Kidney (tissue), 14 donors: ENCODE results near the gene SH3BP4. TPM values are rescaled to one million over a fixed set of nuclear protein-coding genes. Genes with fewer than 3 reads are reported as not detected.

Source experiments
- DNase-seq, 5 donors: peaks; one replicate each; pipeline ENCODE4 v3.0.0-alpha.2; 2013 to 2020
- FAIRE-seq: peaks from 2 replicates; lab custom pipeline; 2012; peaks lifted over from hg19 to GRCh38; lab: Jason Lieb, UNC
- H3K27ac ChIP-seq, 2 donors: one replicate each; pipeline ENCODE4 v1.7.0; 2013; ENCODE audit warnings: low read depth in 2 of 2, low read length in 2 of 2, inconsistent platforms in 1 of 2
- H3K27me3 ChIP-seq: one replicate; pipeline ENCODE4 v1.7.1; 2013; ENCODE audit warnings: low read length, inconsistent platforms; ENCODE audit not compliant: control insufficient read depth, insufficient read depth
- H3K36me3 ChIP-seq, 3 donors: one replicate each; pipeline versions ENCODE4 v1.7.0 to v1.7.1; 2013; ENCODE audit warnings: low read length in 3 of 3, control low read depth in 1 of 3, inconsistent platforms in 1 of 3; ENCODE audit not compliant: insufficient read depth in 3 of 3, control insufficient read depth in 2 of 3
- H3K4me1 ChIP-seq, 3 donors: one replicate each; pipeline versions ENCODE4 v1.7.0 to v1.7.1; 2013; ENCODE audit warnings: low read length in 3 of 3, inconsistent platforms in 1 of 3, low read depth in 1 of 3; ENCODE audit not compliant: control insufficient read depth in 2 of 3, insufficient read depth in 2 of 3
- H3K4me3 ChIP-seq, 3 donors: one replicate each; pipeline versions ENCODE4 v1.7.0 to v1.8.1; 2013; ENCODE audit warnings: low read length in 3 of 3, control low read depth in 1 of 3, inconsistent platforms in 1 of 3
- H3K9ac ChIP-seq, 3 donors: one replicate each; pipeline versions ENCODE4 v1.7.0 to v1.7.1; 2013; ENCODE audit warnings: low read length in 3 of 3, control low read depth in 1 of 3, inconsistent platforms in 1 of 3
- H3K9me3 ChIP-seq, 3 donors: one replicate each; pipeline versions ENCODE4 v1.7.0 to v1.7.1; 2013; ENCODE audit warnings: low read length in 3 of 3, control low read depth in 1 of 3, inconsistent platforms in 1 of 3; ENCODE audit not compliant: control insufficient read depth in 2 of 3, insufficient read depth in 1 of 3
- CTCF ChIP-seq: IDR thresholded peaks from 3 replicates; pipeline ENCODE4 v1.5.1; 2012; ENCODE audit warnings: mild to moderate bottlenecking, moderate library complexity, borderline replicate concordance; ENCODE audit not compliant: insufficient read depth; ENCODE audit errors: extremely low read depth
- intact Hi-C: fragments of 100-400 bp; cut with DNase I; formaldehyde crosslinking; loops from one replicate; pipeline ENCODE4 v1.11.1; 2022
- polyA plus RNA-seq: library from polyadenylated mRNA; stranded (reverse); fragments of 350-450 nt; fragmentation: Illumina TruSeq; extraction: RNeasy Lipid Tissue Mini Kit (QIAGEN cat#74804); gene quantifications from one replicate; pipeline ENCODE4 v1.2.3, GENCODE V29; 2014; ENCODE audit warnings: low read depth, low replicate concordance; ENCODE audit not compliant: insufficient read depth
- total RNA-seq: library from RNA; stranded (reverse); fragmentation: NEBNext Ultra II Directional; extraction: Animal tissue kit (Norgen Biotek cat#: 25700); gene quantifications from one replicate; pipeline ENCODE4 v1.2.1, GENCODE V29; 2021
- donor health status: control.
- donor health status: control.
- donor health status: control.
- donor health status: control.
- donor health status: control.
- donor health status: DM: yes; HTN: yes; CAD: no.
- donor health status: Normal renal cell carcinoma (clear cell type).

SH3BP4 gene
- total and polyA plus RNA-seq, 2 donors from 2014 or later, result 20.0 to 52.9 TPM

GRCh38 chr2:234991290-234991689 is 39.5 kb downstream of the SH3BP4 start:
- no peak overlapping the region for H3K9ac ChIP-seq
- no peaks in the 10 kb centered on the region for H3K36me3 ChIP-seq
- no peak overlapping the region for H3K4me3 ChIP-seq
- no peak overlapping the region for H3K27ac ChIP-seq
- FAIRE-seq (no peak), DNase-seq (no peak)
- peaks cover 0 to 13% (median 13%) of the 10 kb centered on the region in 3 donors for H3K4me1 ChIP-seq
- H3K27me3 ChIP-seq, result no peaks in the 10 kb centered on the region
- H3K9me3 ChIP-seq, result no peaks in the 10 kb centered on the region
- intact Hi-C loops, result no loop called here
- TF ChIP-seq CTCF, result no peak

- no peak overlapping the region for H3K27ac ChIP-seq
- H3K36me3 ChIP-seq, result no peaks in the 10 kb centered on the region
- H3K4me1 ChIP-seq, result peaks cover 0 to 18% (median 14%) of the 10 kb centered on the region in 3 donors
- no peaks in the 10 kb centered on the region for H3K27me3 ChIP-seq
- DNase-seq (peak in 1 of 5 donors; percentile 56), FAIRE-seq (no peak)
- no peak overlapping the region for H3K4me3 ChIP-seq
- no peaks in the 10 kb centered on the region for H3K9me3 ChIP-seq
- intact Hi-C loops, result no loop called here
- TF ChIP-seq CTCF, result no peak
- no peak overlapping the region for H3K9ac ChIP-seq
Measured at GRCh38 chr2:234991793-234992192, 40.0 kb downstream of the SH3BP4 start.

GRCh38 chr2:234992196-234992595 is 40.4 kb downstream of the SH3BP4 start:
- no peak overlapping the region for H3K4me3 ChIP-seq
- H3K27me3 ChIP-seq, result no peaks in the 10 kb centered on the region
- FAIRE-seq (no peak), DNase-seq (peak in 1 of 5 donors; percentile 58)
- TF ChIP-seq CTCF, result no peak
- no peak overlapping the region for H3K27ac ChIP-seq
- no peak overlapping the region for H3K9ac ChIP-seq
- peaks cover 0 to 18% (median 14%) of the 10 kb centered on the region in 3 donors for H3K4me1 ChIP-seq
- no peaks in the 10 kb centered on the region for H3K9me3 ChIP-seq
- H3K36me3 ChIP-seq, result peaks cover 0 to 2% (median 0%) of the 10 kb centered on the region in 3 donors
- intact Hi-C loops, result no loop called here

- H3K27me3 ChIP-seq, result no peaks in the 10 kb centered on the region
- no peak overlapping the region for H3K27ac ChIP-seq
- no peak for TF ChIP-seq CTCF
- H3K9ac ChIP-seq, result no peak overlapping the region
- DNase-seq (peak in 1 of 5 donors; percentile 56), FAIRE-seq (no peak)
- H3K36me3 ChIP-seq, result peaks cover 0 to 3% (median 0%) of the 10 kb centered on the region in 3 donors
- no peak overlapping the region for H3K4me3 ChIP-seq
- intact Hi-C loops, result no loop called here
- no peaks in the 10 kb centered on the region for H3K9me3 ChIP-seq
- H3K4me1 ChIP-seq, result peaks cover 0 to 18% (median 14%) of the 10 kb centered on the region in 3 donors
Measured at GRCh38 chr2:234992624-234993349, 41.0 kb downstream of the SH3BP4 start.
